ENCODE data around the gene SIAH2.

Gene SIAH2

GRCh38 chr3:150691414-150692040 lies 71.4 kb downstream of the SIAH2 start:
- TF ChIP-seq CTCF (IDR thresholded peaks at IDR 0.05; ENCODE audit: low read depth, low read length, missing control alignments) = no peak
- H3K4me3 ChIP-seq (ENCODE audit: low read depth, low read length) = no peak overlapping the region
- no peak for DNase-seq (ENCODE audit: low read depth)
- in situ Hi-C loops (cut with HindIII; ENCODE audit: low sequenced_read_pairs) = no loop called here
